Sigmoid colon (tissue), 4 donors: ENCODE data around the gene DOK5.

Experiments used
- EP300 ChIP-seq, 4 donors: sonication (generic); formaldehyde crosslinking; IDR thresholded peaks; one replicate each; pipeline ENCODE4 v1.6.1; 2017; ENCODE audit warnings: antibody characterized with exemption in 4 of 4
- POLR2A ChIP-seq, 2 donors: fragments of 450-650 bp; IDR thresholded peaks; one replicate each; pipeline ENCODE4 v1.6.1; 2016; ENCODE audit warnings: antibody characterized with exemption in 2 of 2, mild to moderate bottlenecking in 2 of 2, moderate library complexity in 2 of 2
- POLR2AphosphoS5 ChIP-seq, 4 donors: sonication (generic); formaldehyde crosslinking; IDR thresholded peaks; one replicate each; pipeline ENCODE4 v1.6.1; 2017; ENCODE audit warnings: antibody characterized with exemption in 4 of 4
- TF ChIP-seq, protein P1 (sequence below), 4 experiments: fragments of 450-650 bp in 3 of 4; fragments of 200-600 bp in 1 of 4; IDR thresholded peaks; one replicate each; pipeline ENCODE4 v1.5.1; 2016 to 2019; ENCODE audit warnings: antibody characterized with exemption in 4 of 4, mild to moderate bottlenecking in 3 of 4, moderate library complexity in 2 of 4

DNA sequence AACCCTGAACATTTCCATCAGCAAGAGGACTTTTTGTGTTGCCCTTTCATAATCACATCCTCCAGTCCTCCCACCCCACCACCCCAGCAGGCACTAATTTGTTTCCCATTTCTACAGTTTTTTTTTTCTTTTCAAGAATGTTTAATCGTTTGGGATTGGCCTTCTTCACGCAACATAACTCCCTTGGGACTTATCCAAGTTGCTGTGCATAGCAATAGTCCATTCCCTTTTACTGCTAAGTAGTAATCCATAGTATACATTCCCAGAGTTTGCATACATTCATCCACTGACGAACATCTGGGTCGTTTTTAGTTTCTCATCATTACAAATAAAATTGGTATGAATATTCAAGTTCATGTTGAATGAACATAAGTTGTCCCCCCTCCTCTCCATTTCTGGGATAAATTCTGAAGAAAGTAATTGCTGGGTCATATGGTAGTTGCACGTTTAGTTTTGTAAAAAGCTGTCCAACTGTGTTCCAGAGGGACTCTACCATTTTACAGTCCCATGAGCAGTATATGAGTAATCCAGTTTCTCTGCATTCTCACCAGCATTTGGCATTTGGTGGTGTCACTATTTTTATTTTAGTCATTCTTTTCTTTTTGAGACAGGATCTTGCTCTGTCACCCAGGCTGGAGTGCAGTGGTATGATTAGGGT, 90.8 kb downstream of the DOK5 start:
- TF ChIP-seq, protein P1, sequence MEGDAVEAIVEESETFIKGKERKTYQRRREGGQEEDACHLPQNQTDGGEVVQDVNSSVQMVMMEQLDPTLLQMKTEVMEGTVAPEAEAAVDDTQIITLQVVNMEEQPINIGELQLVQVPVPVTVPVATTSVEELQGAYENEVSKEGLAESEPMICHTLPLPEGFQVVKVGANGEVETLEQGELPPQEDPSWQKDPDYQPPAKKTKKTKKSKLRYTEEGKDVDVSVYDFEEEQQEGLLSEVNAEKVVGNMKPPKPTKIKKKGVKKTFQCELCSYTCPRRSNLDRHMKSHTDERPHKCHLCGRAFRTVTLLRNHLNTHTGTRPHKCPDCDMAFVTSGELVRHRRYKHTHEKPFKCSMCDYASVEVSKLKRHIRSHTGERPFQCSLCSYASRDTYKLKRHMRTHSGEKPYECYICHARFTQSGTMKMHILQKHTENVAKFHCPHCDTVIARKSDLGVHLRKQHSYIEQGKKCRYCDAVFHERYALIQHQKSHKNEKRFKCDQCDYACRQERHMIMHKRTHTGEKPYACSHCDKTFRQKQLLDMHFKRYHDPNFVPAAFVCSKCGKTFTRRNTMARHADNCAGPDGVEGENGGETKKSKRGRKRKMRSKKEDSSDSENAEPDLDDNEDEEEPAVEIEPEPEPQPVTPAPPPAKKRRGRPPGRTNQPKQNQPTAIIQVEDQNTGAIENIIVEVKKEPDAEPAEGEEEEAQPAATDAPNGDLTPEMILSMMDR (IDR thresholded peaks at IDR 0.05): no peak
- TF ChIP-seq POLR2AphosphoS5 (IDR thresholded peaks at IDR 0.05) (no peak), EP300 (IDR thresholded peaks at IDR 0.05) (no peak), POLR2A (IDR thresholded peaks at IDR 0.05) (no peak)
